Measurements from ENCODE around the gene RBAK.
"Not testable (repeated sequence)": the region's sequence is repeated elsewhere in the genome, so short reads cannot be mapped to it uniquely, and the experiment has no call there.

Gene RBAK

DNA sequence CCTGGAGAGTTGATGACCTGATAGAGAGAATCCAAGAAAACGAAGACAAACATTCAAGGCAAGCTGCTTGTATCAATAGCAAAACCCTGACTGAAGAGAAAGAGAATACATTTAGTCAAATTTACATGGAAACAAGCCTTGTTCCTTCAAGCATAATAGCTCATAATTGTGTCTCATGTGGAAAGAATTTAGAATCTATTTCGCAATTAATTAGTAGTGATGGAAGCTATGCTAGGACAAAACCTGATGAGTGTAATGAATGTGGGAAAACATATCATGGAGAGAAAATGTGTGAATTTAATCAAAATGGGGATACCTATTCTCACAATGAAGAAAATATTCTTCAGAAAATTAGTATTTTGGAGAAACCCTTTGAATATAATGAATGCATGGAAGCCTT lies 18.0 kb downstream of the RBAK start:
- no peak for DNase-seq (ENCODE audit: low read depth)
- H3K4me3 ChIP-seq (ENCODE audit: low read depth, low read length) = no peak overlapping the region
- TF ChIP-seq, protein P1, sequence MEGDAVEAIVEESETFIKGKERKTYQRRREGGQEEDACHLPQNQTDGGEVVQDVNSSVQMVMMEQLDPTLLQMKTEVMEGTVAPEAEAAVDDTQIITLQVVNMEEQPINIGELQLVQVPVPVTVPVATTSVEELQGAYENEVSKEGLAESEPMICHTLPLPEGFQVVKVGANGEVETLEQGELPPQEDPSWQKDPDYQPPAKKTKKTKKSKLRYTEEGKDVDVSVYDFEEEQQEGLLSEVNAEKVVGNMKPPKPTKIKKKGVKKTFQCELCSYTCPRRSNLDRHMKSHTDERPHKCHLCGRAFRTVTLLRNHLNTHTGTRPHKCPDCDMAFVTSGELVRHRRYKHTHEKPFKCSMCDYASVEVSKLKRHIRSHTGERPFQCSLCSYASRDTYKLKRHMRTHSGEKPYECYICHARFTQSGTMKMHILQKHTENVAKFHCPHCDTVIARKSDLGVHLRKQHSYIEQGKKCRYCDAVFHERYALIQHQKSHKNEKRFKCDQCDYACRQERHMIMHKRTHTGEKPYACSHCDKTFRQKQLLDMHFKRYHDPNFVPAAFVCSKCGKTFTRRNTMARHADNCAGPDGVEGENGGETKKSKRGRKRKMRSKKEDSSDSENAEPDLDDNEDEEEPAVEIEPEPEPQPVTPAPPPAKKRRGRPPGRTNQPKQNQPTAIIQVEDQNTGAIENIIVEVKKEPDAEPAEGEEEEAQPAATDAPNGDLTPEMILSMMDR (conservative IDR thresholded peaks at IDR 0.05; ENCODE audit: low read depth, low read length) = no peak

- H3K4me3 ChIP-seq (ENCODE audit: low read depth, low read length) = no peak overlapping the region
- peak; percentile 33 for DNase-seq (ENCODE audit: low read depth)
- TF ChIP-seq, protein P1 (conservative IDR thresholded peaks at IDR 0.05; ENCODE audit: low read depth, low read length) = no peak
Observed at GRCh38 chr7:5064391-5065106, 18.9 kb downstream of the RBAK start.

- H3K4me3 ChIP-seq (ENCODE audit: low read depth, low read length) = no peak overlapping the region
- TF ChIP-seq, protein P1 (conservative IDR thresholded peaks at IDR 0.05; ENCODE audit: low read depth, low read length) = no peak
Observed at GRCh38 chr7:5065107-5065407, 19.4 kb downstream of the RBAK start.

DNA sequence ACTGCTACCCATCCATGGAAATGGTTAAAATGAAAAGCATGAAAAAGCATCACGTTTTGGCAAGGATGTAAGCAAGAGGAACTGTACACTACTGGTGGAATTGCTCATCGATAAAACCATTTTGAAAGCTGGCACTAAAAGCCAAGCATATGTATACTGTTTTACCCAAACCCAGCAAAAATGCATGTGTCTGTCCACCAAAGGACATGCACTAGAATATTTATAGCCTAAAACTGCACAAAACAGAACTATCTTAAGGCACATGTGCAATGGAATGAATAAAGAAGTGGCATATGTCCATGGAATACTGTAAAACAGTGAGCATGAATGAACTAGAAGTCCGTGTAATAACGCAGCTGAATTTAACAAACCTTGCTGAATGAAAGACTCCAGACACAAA lies 22.9 kb downstream of the RBAK start:
- DNase-seq (ENCODE audit: low read depth) = no peak
- no peak overlapping the region for H3K4me3 ChIP-seq (ENCODE audit: low read depth, low read length)
- TF ChIP-seq, protein P1 (conservative IDR thresholded peaks at IDR 0.05; ENCODE audit: low read depth, low read length) = no peak

More at GRCh38 chr7:5065107-5065407, 19.4 kb downstream of the RBAK start:
- no peak for DNase-seq (ENCODE audit: low read depth)

- no peak for DNase-seq (ENCODE audit: low read depth)
- TF ChIP-seq, protein P1 (conservative IDR thresholded peaks at IDR 0.05; ENCODE audit: low read depth, low read length) = no peak
- H3K4me3 ChIP-seq (ENCODE audit: low read depth, low read length) = no peak overlapping the region
Observed at GRCh38 chr7:5070206-5070605, 24.5 kb downstream of the RBAK start.

DNA sequence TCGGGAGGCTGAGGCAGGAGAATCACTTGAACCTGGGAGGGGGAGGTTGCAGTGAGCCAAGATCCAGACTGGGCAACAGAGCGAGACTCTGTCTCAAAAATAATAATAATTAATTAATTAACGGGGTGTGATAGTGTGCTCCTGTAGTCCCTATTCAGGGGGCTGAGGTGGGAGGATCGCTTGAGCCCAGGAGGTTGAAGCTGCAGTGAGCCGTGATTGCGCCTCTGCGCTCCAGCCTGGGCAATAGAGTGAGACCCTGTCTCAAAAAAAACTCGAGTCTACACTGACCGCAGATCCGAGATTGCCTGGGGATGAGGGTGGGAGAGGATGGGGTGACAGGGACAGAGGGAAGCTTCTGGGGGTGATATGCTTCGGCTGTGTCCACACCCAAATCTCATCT lies 29.5 kb downstream of the RBAK start:
- H3K4me3 ChIP-seq (ENCODE audit: low read depth, low read length); DNase-seq (ENCODE audit: low read depth): not testable (repeated sequence)

GRCh38 chr7:5077740-5078139 lies 32.1 kb downstream of the RBAK start:
- TF ChIP-seq, protein P1 (conservative IDR thresholded peaks at IDR 0.05; ENCODE audit: low read depth, low read length) = no peak
- peak; percentile 46 for DNase-seq (ENCODE audit: low read depth)
- no peak overlapping the region for H3K4me3 ChIP-seq (ENCODE audit: low read depth, low read length)
